A673 (cell line): ENCODE measurements around the gene ITIH2.
"Not testable (repeated sequence)": the region's sequence is repeated elsewhere in the genome, so short reads cannot be mapped to it uniquely, and the experiment has no call there.

Experiments
- EZH2 ChIP-seq: fragments of 200-600 bp; sonication (generic); IDR thresholded peaks from 2 replicates; pipeline ENCODE4 v1.6.1; 2017; ENCODE audit warnings: borderline replicate concordance, low read depth, mild to moderate bottlenecking, mixed read lengths, antibody characterized with exemption, low read length; ENCODE audit not compliant: poor library complexity, severe bottlenecking
- TF ChIP-seq, protein P1 (sequence below): fragments of 300-800, 200-600 bp; sonication (generic); conservative IDR thresholded peaks from 2 replicates; pipeline ENCODE4 v1.5.1; 2017; ENCODE audit warnings: low read depth, mild to moderate bottlenecking, antibody characterized with exemption, low read length, moderate library complexity, mixed read lengths

DNA sequence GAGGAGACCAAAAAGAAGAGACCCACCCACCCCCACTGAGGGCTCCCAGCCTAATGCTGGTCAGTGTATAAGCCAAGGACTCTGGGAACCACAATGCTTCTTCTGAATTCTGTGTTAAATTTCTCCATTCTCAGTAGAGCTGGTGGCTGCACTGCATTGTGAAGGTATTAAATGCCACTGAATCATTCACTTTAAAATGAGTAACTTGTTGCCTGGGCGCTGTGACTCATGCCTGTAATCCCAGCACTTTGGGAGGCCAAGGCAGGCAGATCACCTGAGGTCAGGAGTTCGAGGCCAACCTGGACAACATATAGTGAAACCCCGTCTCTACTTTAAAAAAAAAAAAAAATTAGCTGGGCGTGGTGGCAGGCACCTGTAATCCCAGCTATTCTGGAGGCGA lies 23.0 kb upstream of the ITIH2 start:
- TF ChIP-seq, protein P1, sequence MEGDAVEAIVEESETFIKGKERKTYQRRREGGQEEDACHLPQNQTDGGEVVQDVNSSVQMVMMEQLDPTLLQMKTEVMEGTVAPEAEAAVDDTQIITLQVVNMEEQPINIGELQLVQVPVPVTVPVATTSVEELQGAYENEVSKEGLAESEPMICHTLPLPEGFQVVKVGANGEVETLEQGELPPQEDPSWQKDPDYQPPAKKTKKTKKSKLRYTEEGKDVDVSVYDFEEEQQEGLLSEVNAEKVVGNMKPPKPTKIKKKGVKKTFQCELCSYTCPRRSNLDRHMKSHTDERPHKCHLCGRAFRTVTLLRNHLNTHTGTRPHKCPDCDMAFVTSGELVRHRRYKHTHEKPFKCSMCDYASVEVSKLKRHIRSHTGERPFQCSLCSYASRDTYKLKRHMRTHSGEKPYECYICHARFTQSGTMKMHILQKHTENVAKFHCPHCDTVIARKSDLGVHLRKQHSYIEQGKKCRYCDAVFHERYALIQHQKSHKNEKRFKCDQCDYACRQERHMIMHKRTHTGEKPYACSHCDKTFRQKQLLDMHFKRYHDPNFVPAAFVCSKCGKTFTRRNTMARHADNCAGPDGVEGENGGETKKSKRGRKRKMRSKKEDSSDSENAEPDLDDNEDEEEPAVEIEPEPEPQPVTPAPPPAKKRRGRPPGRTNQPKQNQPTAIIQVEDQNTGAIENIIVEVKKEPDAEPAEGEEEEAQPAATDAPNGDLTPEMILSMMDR = not testable (repeated sequence)
- not testable (repeated sequence) for TF ChIP-seq EZH2
